Measurements from ENCODE around the gene CRYGN.

The CRYGN gene

DNA sequence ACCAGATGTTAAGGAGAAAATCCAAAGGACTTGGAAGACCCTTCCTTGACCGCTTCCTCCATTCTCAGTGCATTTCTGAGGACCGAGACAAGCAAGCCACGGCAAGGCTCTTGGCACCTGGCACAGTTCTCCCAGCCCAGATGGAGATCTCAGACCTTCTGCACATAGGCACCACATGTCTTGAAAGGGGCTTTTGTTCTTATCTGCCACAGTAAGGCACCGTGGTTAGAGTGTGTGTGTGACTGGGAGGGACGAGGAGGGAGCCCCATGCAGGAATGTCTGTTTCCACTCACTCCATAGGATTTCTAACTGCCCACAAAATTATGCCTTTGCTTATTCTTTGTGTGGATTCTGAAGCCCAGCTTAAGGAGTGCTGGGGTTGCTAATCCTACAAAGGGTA is 19.8 kb downstream of the CRYGN start:
- Histone ChIP-seq H3K79me2 (ENCODE audit: low read length) (no peaks in the 10 kb centered on the region), H4K20me1 (ENCODE audit: insufficient read depth, low read length) (no peaks in the 10 kb centered on the region), H3K4me2 (ENCODE audit: low read depth, low read length) (no peak overlapping the region), H3K9me2 (replicated peaks; ENCODE audit: insufficient read depth, low read length) (no peaks in the 10 kb centered on the region), H3K9ac (ENCODE audit: low read length) (no peak overlapping the region), H3K4me1 (ENCODE audit: low read length) (no peaks in the 10 kb centered on the region), H3K9me3 (replicated peaks; ENCODE audit: insufficient read depth, low read length) (no peaks in the 10 kb centered on the region), H2AFZ (ENCODE audit: low read length) (no peak overlapping the region), H3K27ac (ENCODE audit: low read length) (no peak overlapping the region), H3K4me3 (ENCODE audit: low read length) (no peak overlapping the region), H3K36me3 (replicated peaks; ENCODE audit: insufficient read depth, low read length) (no peaks in the 10 kb centered on the region), H3F3A (ENCODE audit: insufficient read depth, low read length) (no peaks in the 10 kb centered on the region), H3K27me3 (replicated peaks; ENCODE audit: insufficient read depth, low read length) (no peaks in the 10 kb centered on the region; the same call in 1 of the 2 replicates)
- DNase-seq: no peak
- TF ChIP-seq EZH2 (optimal IDR thresholded peaks at IDR 0.05; ENCODE audit: low read depth, low read length): no peak
- no peak for TF ChIP-seq EZH2phosphoT487 (IDR thresholded peaks at IDR 0.05; ENCODE audit: low read length)
- TF ChIP-seq, protein P1, sequence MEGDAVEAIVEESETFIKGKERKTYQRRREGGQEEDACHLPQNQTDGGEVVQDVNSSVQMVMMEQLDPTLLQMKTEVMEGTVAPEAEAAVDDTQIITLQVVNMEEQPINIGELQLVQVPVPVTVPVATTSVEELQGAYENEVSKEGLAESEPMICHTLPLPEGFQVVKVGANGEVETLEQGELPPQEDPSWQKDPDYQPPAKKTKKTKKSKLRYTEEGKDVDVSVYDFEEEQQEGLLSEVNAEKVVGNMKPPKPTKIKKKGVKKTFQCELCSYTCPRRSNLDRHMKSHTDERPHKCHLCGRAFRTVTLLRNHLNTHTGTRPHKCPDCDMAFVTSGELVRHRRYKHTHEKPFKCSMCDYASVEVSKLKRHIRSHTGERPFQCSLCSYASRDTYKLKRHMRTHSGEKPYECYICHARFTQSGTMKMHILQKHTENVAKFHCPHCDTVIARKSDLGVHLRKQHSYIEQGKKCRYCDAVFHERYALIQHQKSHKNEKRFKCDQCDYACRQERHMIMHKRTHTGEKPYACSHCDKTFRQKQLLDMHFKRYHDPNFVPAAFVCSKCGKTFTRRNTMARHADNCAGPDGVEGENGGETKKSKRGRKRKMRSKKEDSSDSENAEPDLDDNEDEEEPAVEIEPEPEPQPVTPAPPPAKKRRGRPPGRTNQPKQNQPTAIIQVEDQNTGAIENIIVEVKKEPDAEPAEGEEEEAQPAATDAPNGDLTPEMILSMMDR (IDR thresholded peaks at IDR 0.05; ENCODE audit: low read length): no peak

DNA sequence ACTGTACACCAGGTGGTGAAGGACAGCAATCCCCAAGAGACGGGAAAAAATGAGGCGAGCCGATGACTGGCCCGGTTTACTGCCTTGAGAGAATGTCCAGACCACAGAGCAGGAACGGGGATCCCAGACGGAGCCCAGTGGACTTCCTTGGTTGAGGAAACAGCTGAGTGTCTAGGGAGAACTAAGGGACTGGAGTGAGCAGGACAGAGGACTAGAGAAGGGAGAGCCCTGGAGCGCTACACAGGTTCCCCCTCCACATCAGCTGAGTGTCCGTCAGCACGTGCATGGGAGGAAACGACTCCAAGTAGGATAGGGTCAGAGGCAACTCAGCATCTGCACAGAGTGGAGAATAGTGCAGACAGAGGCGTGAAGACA is 23.0 kb downstream of the CRYGN start:
- Histone ChIP-seq H3K4me2 (ENCODE audit: low read depth, low read length) (no peak overlapping the region), H3K9ac (ENCODE audit: low read length) (no peak overlapping the region), H3F3A (ENCODE audit: insufficient read depth, low read length) (no peaks in the 10 kb centered on the region), H3K4me1 (ENCODE audit: low read length) (no peaks in the 10 kb centered on the region), H3K79me2 (ENCODE audit: low read length) (no peaks in the 10 kb centered on the region), H3K27ac (ENCODE audit: low read length) (no peak overlapping the region), H3K9me3 (replicated peaks; ENCODE audit: insufficient read depth, low read length) (no peaks in the 10 kb centered on the region), H3K9me2 (replicated peaks; ENCODE audit: insufficient read depth, low read length) (no peaks in the 10 kb centered on the region), H3K27me3 (replicated peaks; ENCODE audit: insufficient read depth, low read length) (peaks cover 8% of the 10 kb centered on the region; the same call in 1 of the 2 replicates), H3K4me3 (ENCODE audit: low read length) (no peak overlapping the region), H2AFZ (ENCODE audit: low read length) (no peak overlapping the region), H3K36me3 (replicated peaks; ENCODE audit: insufficient read depth, low read length) (no peaks in the 10 kb centered on the region), H4K20me1 (ENCODE audit: insufficient read depth, low read length) (no peaks in the 10 kb centered on the region)
- DNase-seq: no peak
- no peak for TF ChIP-seq EZH2 (optimal IDR thresholded peaks at IDR 0.05; ENCODE audit: low read depth, low read length)
- no peak for TF ChIP-seq EZH2phosphoT487 (IDR thresholded peaks at IDR 0.05; ENCODE audit: low read length)
- TF ChIP-seq, protein P1 (IDR thresholded peaks at IDR 0.05; ENCODE audit: low read length): no peak

DNA sequence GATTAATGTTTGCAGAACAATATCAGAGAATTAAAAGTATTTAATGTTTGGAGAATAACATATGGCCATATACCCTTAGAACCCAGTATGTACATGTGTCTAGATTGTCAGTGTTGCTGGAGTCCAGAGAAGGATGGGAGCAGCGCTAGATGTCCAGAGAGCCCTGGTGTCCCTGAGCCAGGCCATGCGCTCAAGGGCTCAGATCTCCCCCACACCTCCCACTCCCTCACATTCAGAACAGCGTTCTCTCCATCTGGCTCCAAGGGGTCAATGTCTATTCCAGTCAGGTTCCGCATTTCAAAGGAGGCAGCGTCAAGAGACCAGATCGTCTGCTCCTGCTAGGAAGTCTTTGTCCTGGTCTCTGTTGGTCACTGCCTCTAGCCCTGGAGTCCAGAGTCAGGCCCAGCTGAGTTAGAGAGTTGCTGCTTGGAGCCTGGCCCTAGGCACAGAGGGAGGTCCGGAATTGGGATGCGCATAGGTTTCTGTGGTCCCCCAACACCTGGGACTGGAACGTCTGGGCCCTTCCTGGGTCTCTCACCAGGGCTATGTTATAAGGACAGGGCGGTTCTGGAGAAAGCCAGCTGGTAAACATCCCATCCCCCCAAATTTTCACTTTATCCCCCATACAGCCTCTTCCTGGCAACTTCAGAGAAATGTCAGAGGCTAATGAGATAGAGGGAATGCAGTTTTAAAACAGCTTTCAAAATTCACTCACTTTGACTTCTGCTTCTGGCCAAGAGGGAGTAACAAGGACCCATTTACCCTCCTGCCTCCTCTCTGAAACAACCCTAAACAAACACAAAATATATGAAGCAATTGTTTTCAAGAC is 23.6 kb downstream of the CRYGN start:
- Histone ChIP-seq H3K27me3 (replicated peaks; ENCODE audit: insufficient read depth, low read length) (peaks cover 14% of the 10 kb centered on the region), H3K4me3 (ENCODE audit: low read length) (no peak overlapping the region), H3K36me3 (replicated peaks; ENCODE audit: insufficient read depth, low read length) (no peaks in the 10 kb centered on the region), H4K20me1 (ENCODE audit: insufficient read depth, low read length) (no peaks in the 10 kb centered on the region), H3K27ac (ENCODE audit: low read length) (no peak overlapping the region), H3K4me1 (ENCODE audit: low read length) (no peaks in the 10 kb centered on the region), H3K4me2 (ENCODE audit: low read depth, low read length) (no peak overlapping the region), H2AFZ (ENCODE audit: low read length) (no peak overlapping the region), H3K9me2 (replicated peaks; ENCODE audit: insufficient read depth, low read length) (no peaks in the 10 kb centered on the region), H3K9me3 (replicated peaks; ENCODE audit: insufficient read depth, low read length) (no peaks in the 10 kb centered on the region), H3F3A (ENCODE audit: insufficient read depth, low read length) (no peaks in the 10 kb centered on the region), H3K79me2 (ENCODE audit: low read length) (no peaks in the 10 kb centered on the region), H3K9ac (ENCODE audit: low read length) (no peak overlapping the region)
- TF ChIP-seq EZH2phosphoT487 (IDR thresholded peaks at IDR 0.05; ENCODE audit: low read length) (no peak), EZH2 (optimal IDR thresholded peaks at IDR 0.05; ENCODE audit: low read depth, low read length) (no peak)
- TF ChIP-seq, protein P1 (IDR thresholded peaks at IDR 0.05; ENCODE audit: low read length): no peak
- DNase-seq: no peak

Data from MM.1S (cell line).